Measurements from ENCODE around the gene ZNF207. TPM values are rescaled to one million over a fixed set of nuclear protein-coding genes. Genes with fewer than 3 reads are reported as not detected.

The ZNF207 gene
- total RNA-seq, 4 donors from 2014 or later: 101 to 181 (median 137) TPM

- intact Hi-C loops (cut with DNase I): no loop called here
- peak overlapping the region in 1 of 4 donors; percentile 39 for H3K27ac ChIP-seq
- H3K9me3 ChIP-seq: no peaks in the 10 kb centered on the region
- H3K4me3 ChIP-seq: peak overlapping the region in 3 of 4 donors; percentile 2 to 54 (median 20)
- TF ChIP-seq POLR2A (IDR thresholded peaks at IDR 0.05) (no peak), CTCF (IDR thresholded peaks at IDR 0.05) (no peak)
- WGBS, 2 donors: 15 to 22% methylated on average over 10 to 11 of the region's 11 CpGs
- H3K36me3 ChIP-seq: no peaks in the 10 kb centered on the region
- peaks cover 0 to 11% (median 10%) of the 10 kb centered on the region in 3 donors for H3K4me1 ChIP-seq
- no peaks in the 10 kb centered on the region for H3K27me3 ChIP-seq
- no peak for DNase-seq
These were observed 26.0 kb upstream of the ZNF207 start for GRCh38 chr17:32323811-32324491.

GRCh38 chr17:32327911-32328310 is 22.0 kb upstream of the ZNF207 start:
- intact Hi-C loops (cut with DNase I): no loop called here
- Histone ChIP-seq H3K36me3 (peaks cover 0 to 15% (median 0%) of the 10 kb centered on the region in 3 donors), H3K27me3 (no peaks in the 10 kb centered on the region), H3K4me1 (peaks cover 0 to 11% (median 10%) of the 10 kb centered on the region in 3 donors), H3K4me3 (no peak overlapping the region), H3K27ac (no peak overlapping the region), H3K9me3 (no peaks in the 10 kb centered on the region)
- TF ChIP-seq CTCF (IDR thresholded peaks at IDR 0.05) (no peak), POLR2A (IDR thresholded peaks at IDR 0.05) (no peak)
- 89 to 91% methylated on average over 1 of the region's 1 CpG for WGBS, 2 donors
- no peak for DNase-seq

GRCh38 chr17:32330147-32330546 is 19.8 kb upstream of the ZNF207 start:
- intact Hi-C loops (cut with DNase I): no loop called here
- H3K4me3 ChIP-seq: no peak overlapping the region
- no peak overlapping the region for H3K27ac ChIP-seq
- DNase-seq: no peak
- H3K9me3 ChIP-seq: no peaks in the 10 kb centered on the region
- no peaks in the 10 kb centered on the region for H3K27me3 ChIP-seq
- WGBS, 2 donors: 65 to 70% methylated on average over 3 of the region's 3 CpGs
- H3K4me1 ChIP-seq: no peaks in the 10 kb centered on the region
- H3K36me3 ChIP-seq: peaks cover 0 to 35% (median 0%) of the 10 kb centered on the region in 3 donors
- TF ChIP-seq POLR2A (IDR thresholded peaks at IDR 0.05) (no peak), CTCF (IDR thresholded peaks at IDR 0.05) (no peak)

- H3K4me3 ChIP-seq: no peak overlapping the region
- DNase-seq: no peak
- no peak overlapping the region for H3K27ac ChIP-seq
- H3K27me3 ChIP-seq: no peaks in the 10 kb centered on the region
- no peak for TF ChIP-seq CTCF (IDR thresholded peaks at IDR 0.05)
- no peak for TF ChIP-seq POLR2A (IDR thresholded peaks at IDR 0.05)
- intact Hi-C loops (cut with DNase I): no loop called here
- peaks cover 0 to 47% (median 0%) of the 10 kb centered on the region in 3 donors for H3K36me3 ChIP-seq
- H3K9me3 ChIP-seq: no peaks in the 10 kb centered on the region
- 74 to 75% methylated on average over 3 of the region's 3 CpGs for WGBS, 2 donors
- no peaks in the 10 kb centered on the region for H3K4me1 ChIP-seq
These were observed 18.5 kb upstream of the ZNF207 start for GRCh38 chr17:32331243-32332040.

GRCh38 chr17:32333187-32333586 is 16.8 kb upstream of the ZNF207 start:
- 84 to 86% methylated on average over 2 of the region's 2 CpGs for WGBS, 2 donors
- intact Hi-C loops (cut with DNase I): no loop called here
- H3K36me3 ChIP-seq: peaks cover 0 to 65% (median 0%) of the 10 kb centered on the region in 3 donors
- H3K9me3 ChIP-seq: no peaks in the 10 kb centered on the region
- no peak overlapping the region for H3K27ac ChIP-seq
- no peak overlapping the region for H3K4me3 ChIP-seq
- no peaks in the 10 kb centered on the region for H3K4me1 ChIP-seq
- TF ChIP-seq CTCF (IDR thresholded peaks at IDR 0.05) (no peak), POLR2A (IDR thresholded peaks at IDR 0.05) (no peak)
- no peaks in the 10 kb centered on the region for H3K27me3 ChIP-seq
- DNase-seq: no peak

All from esophagus squamous epithelium (tissue), 5 donors.